CD4-positive, alpha-beta T cell (primary cell): ENCODE measurements around the gene LOX. TPM values are rescaled to one million over a fixed set of nuclear protein-coding genes. Genes with fewer than 3 reads are reported as not detected.
A peak's percentile ranks its signal among the peaks of the same experiment; 100 is the strongest.

Source experiments
- ATAC-seq: fragments of 200-7000 bp; cut with Tn5 transposase; one replicate; pipeline ENCODE4 v1.10.0; 2022; ENCODE audit warnings: mild to moderate bottlenecking; ENCODE audit not compliant: poor library complexity
- CTCF ChIA-PET: fragments of 350-600 bp; sonication (Branson Sonifier 250); formaldehyde crosslinking; loops from one replicate; lab custom pipeline; 2021; ENCODE audit warnings: antibody characterized with exemption, inconsistent platforms; lab: Charles Lee
- POLR2A ChIA-PET: fragments of 350-600 bp; sonication (Branson Sonifier 250); formaldehyde crosslinking; loops from one replicate; lab custom pipeline; 2021; ENCODE audit warnings: antibody characterized with exemption, inconsistent platforms; lab: Charles Lee
- DNase-seq, 14 experiments: peaks; one replicate each; pipeline ENCODE4 v3.0.0-alpha.2; 2013 to 2020; ENCODE audit warnings: mixed read lengths in 2 of 14
- H3K27ac ChIP-seq, 2 donors: one replicate each; pipeline versions ENCODE4 v1.5.1 to v1.7.0; 2013; ENCODE audit warnings: low read length in 2 of 2, low read depth in 1 of 2, mild to moderate bottlenecking in 1 of 2
- H3K27me3 ChIP-seq, 2 experiments: 1 replicate in 1 of 2; 2 replicates in 1 of 2; pipeline versions ENCODE4 v1.6.1 to v1.7.0; 2013; ENCODE audit warnings: low read length in 2 of 2, control low read depth in 1 of 2, mild to moderate bottlenecking in 1 of 2, moderate library complexity in 1 of 2; ENCODE audit not compliant: insufficient read depth in 2 of 2, control insufficient read depth in 1 of 2
- H3K36me3 ChIP-seq: one replicate; pipeline ENCODE4 v1.6.1; 2013; ENCODE audit warnings: low read length, control low read depth; ENCODE audit not compliant: insufficient read depth
- H3K4me1 ChIP-seq: one replicate; pipeline ENCODE4 v1.6.1; 2013; ENCODE audit warnings: low read length, control low read depth; ENCODE audit not compliant: insufficient read depth
- H3K4me3 ChIP-seq: one replicate; pipeline ENCODE4 v1.5.1; 2013; ENCODE audit warnings: mild to moderate bottlenecking, low read length, moderate library complexity
- H3K9me3 ChIP-seq, 2 experiments: 1 replicate in 1 of 2; 2 replicates in 1 of 2; pipeline versions ENCODE4 v1.6.1 to v1.7.0; 2013; ENCODE audit warnings: low read length in 2 of 2, mild to moderate bottlenecking in 2 of 2, control low read depth in 1 of 2, moderate library complexity in 1 of 2; ENCODE audit not compliant: control insufficient read depth in 1 of 2, insufficient read depth in 1 of 2
- H3K27ac Mint-ChIP-seq: one replicate; pipeline ENCODE4 v1.8.0; 2020; ENCODE audit warnings: mixed read lengths
- H3K27me3 Mint-ChIP-seq: one replicate; pipeline ENCODE4 v1.8.0; 2021; ENCODE audit warnings: mixed read lengths
- H3K36me3 Mint-ChIP-seq: one replicate; pipeline ENCODE4 v1.8.0; 2021; ENCODE audit warnings: low read depth, mixed read lengths
- H3K4me1 Mint-ChIP-seq: one replicate; pipeline ENCODE4 v1.8.0; 2021; ENCODE audit warnings: low read depth, mixed read lengths
- H3K4me3 Mint-ChIP-seq: one replicate; pipeline ENCODE4 v1.8.0; 2020; ENCODE audit warnings: mild to moderate bottlenecking, mixed read lengths
- H3K9me3 Mint-ChIP-seq: one replicate; pipeline ENCODE4 v1.8.0; 2020; ENCODE audit warnings: mixed read lengths
- CTCF ChIP-seq: fragments of 200-600 bp; IDR thresholded peaks from one replicate; pipeline ENCODE4 v1.8.0; 2022; ENCODE audit warnings: antibody characterized with exemption, mild to moderate bottlenecking
- intact Hi-C, 2 experiments: fragments of 100-400 bp; cut with DNase I in 1 of 2; cut with micrococcal nuclease in 1 of 2; formaldehyde crosslinking; loops; one replicate each; pipeline versions ENCODE4 v1.15.1 to v1.9.0; 2023 to 2025; cut with DNase I, micrococcal nuclease
- total RNA-seq, 174 experiments: library from RNA in 2 of 174; stranded (reverse) in 2 of 174; gene quantifications; one replicate each; pipeline ENCODE4 v1.2.3 and lab custom pipeline; 2021 to 2026

The LOX gene
- total RNA-seq, 2 experiments from 2014 or later, result 0.06 to 0.11 TPM

GRCh38 chr5:122105909-122106308 lies 27.9 kb upstream of the LOX start:
- no peaks in the 10 kb centered on the region for H3K9me3 ChIP-seq
- Mint-ChIP-seq H3K4me3 (no peak overlapping the region), H3K9me3 (no peaks in the 10 kb centered on the region), H3K27me3 (peaks cover 4% of the 10 kb centered on the region), H3K36me3 (no peaks in the 10 kb centered on the region), H3K27ac (no peak overlapping the region), H3K4me1 (no peaks in the 10 kb centered on the region)
- H3K27ac ChIP-seq, result no peak overlapping the region
- POLR2A ChIA-PET, result no interaction called here
- CTCF ChIA-PET, result no interaction called here
- ATAC-seq, result no peak
- intact Hi-C loops, result no loop called here
- H3K27me3 ChIP-seq, result no peaks in the 10 kb centered on the region
- no peak for TF ChIP-seq CTCF
- no peaks in the 10 kb centered on the region for H3K36me3 ChIP-seq
- no peaks in the 10 kb centered on the region for H3K4me1 ChIP-seq
- H3K4me3 ChIP-seq, result no peak overlapping the region
- DNase-seq, result no peak

GRCh38 chr5:122102825-122103224 lies 24.8 kb upstream of the LOX start:
- Mint-ChIP-seq H3K36me3 (no peaks in the 10 kb centered on the region), H3K27me3 (peaks cover 4% of the 10 kb centered on the region), H3K9me3 (no peaks in the 10 kb centered on the region), H3K4me3 (no peak overlapping the region), H3K27ac (no peak overlapping the region), H3K4me1 (no peaks in the 10 kb centered on the region)
- TF ChIP-seq CTCF, result no peak
- ATAC-seq, result no peak
- Histone ChIP-seq H3K4me1 (no peaks in the 10 kb centered on the region), H3K4me3 (no peak overlapping the region), H3K36me3 (no peaks in the 10 kb centered on the region), H3K9me3 (no peaks in the 10 kb centered on the region), H3K27me3 (no peaks in the 10 kb centered on the region), H3K27ac (no peak overlapping the region)
- ChIA-PET POLR2A (no interaction called here), CTCF (no interaction called here)
- intact Hi-C loops, result no loop called here
- DNase-seq, result no peak

GRCh38 chr5:122101636-122102285 lies 23.7 kb upstream of the LOX start:
- H3K9me3 ChIP-seq, result no peaks in the 10 kb centered on the region
- ChIA-PET POLR2A (no interaction called here), CTCF (interaction anchor here (1.3 kb wide), 1 partner anchor 15 kb away, joined by 3 read pairs; no protein-coding TSS in a partner anchor)
- H3K4me3 ChIP-seq, result no peak overlapping the region
- Mint-ChIP-seq H3K4me3 (no peak overlapping the region), H3K36me3 (no peaks in the 10 kb centered on the region), H3K27me3 (no peaks in the 10 kb centered on the region), H3K4me1 (no peaks in the 10 kb centered on the region), H3K27ac (no peak overlapping the region), H3K9me3 (no peaks in the 10 kb centered on the region)
- ATAC-seq (no peak), DNase-seq (peak in 3 of 14 experiments; percentile 3 to 13 (median 10))
- no peaks in the 10 kb centered on the region for H3K4me1 ChIP-seq
- intact Hi-C loops, result no loop called here
- no peaks in the 10 kb centered on the region for H3K27me3 ChIP-seq
- H3K27ac ChIP-seq, result no peak overlapping the region
- TF ChIP-seq CTCF, result peak; percentile 15
- no peaks in the 10 kb centered on the region for H3K36me3 ChIP-seq
